ENCODE data around the gene ROBO1.

DNA sequence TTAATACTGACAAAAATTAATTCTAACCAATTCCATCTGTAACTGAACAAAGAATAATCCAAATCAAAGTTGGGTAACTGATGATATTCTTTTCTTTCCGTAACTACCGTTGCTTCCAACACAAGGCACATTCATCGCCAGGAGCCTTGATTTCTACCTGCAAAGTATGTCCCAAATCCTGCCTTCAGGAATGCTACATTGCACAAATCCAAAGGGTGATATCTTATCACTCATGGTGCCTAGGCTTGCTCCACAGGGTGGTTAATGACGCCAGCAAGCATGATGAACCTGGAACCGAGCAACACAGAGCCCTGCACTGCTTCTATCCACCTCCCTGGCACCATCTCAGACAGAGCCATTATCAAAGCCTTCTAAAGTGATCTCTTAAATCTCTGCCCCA, 772.7 kb downstream of the ROBO1 start:
- TF ChIP-seq, protein P1, sequence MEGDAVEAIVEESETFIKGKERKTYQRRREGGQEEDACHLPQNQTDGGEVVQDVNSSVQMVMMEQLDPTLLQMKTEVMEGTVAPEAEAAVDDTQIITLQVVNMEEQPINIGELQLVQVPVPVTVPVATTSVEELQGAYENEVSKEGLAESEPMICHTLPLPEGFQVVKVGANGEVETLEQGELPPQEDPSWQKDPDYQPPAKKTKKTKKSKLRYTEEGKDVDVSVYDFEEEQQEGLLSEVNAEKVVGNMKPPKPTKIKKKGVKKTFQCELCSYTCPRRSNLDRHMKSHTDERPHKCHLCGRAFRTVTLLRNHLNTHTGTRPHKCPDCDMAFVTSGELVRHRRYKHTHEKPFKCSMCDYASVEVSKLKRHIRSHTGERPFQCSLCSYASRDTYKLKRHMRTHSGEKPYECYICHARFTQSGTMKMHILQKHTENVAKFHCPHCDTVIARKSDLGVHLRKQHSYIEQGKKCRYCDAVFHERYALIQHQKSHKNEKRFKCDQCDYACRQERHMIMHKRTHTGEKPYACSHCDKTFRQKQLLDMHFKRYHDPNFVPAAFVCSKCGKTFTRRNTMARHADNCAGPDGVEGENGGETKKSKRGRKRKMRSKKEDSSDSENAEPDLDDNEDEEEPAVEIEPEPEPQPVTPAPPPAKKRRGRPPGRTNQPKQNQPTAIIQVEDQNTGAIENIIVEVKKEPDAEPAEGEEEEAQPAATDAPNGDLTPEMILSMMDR (IDR thresholded peaks at IDR 0.05), result no peak
- TF ChIP-seq POLR2A (IDR thresholded peaks at IDR 0.05), result no peak

Data from right lobe of liver (tissue), 4 donors.